ENCODE data around the gene DBH.

The DBH gene

DNA sequence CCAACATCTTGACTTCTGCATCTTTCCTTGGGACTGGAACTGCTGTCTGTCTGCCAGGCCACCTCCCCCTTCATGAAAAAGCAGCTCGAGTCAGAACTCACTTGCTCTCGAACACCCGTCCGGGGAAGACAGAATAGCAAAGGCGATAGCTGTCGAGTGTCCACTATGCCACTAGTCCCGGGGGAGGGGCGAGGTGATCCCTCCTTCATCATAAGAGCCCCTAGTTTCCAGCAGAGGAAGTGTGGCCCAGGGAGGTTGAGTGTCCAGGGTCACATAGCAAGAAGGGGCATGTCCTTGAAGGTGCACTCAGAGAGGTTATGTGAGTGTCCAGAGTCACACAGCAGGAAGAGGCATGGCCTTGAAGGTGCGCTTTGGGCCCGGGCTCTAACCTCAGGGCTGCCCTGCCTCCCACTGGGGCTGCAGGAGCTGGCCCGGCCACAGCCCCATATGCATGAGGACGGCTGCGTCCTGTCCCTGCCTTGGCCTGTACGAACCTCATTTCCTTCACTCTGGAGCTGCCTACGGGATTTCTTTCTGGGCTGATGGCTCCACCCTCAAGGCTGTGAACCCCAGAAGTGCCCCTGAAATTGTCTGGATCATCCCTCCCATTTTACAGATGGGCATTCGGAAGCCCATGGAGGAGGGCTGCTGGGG is 6.7 kb downstream of the DBH start:
- DNase-seq (ENCODE audit: low read depth in 2 of 2, low spot score in 1 of 2) = no peak

DNA sequence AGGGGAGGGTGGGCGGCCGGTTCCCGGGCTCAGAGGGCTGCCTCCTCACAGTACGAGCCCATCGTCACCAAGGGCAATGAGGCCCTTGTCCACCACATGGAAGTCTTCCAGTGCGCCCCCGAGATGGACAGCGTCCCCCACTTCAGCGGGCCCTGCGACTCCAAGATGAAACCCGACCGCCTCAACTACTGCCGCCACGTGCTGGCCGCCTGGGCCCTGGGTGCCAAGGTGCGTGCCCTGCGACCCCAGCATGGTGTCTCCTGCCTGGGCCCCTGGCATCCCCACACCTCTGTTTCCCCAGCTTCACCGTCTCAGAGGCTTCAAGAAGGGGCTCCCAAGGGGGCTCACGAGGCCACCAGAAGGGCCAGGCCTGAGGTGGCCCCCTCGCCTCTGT is 7.2 kb downstream of the DBH start:
- DNase-seq (ENCODE audit: low read depth in 2 of 2, low spot score in 1 of 2) = no peak

GRCh38 chr9:133643978-133644760 is 8.0 kb downstream of the DBH start:
- DNase-seq (ENCODE audit: low read depth in 2 of 2, low spot score in 1 of 2) = no peak

DNA sequence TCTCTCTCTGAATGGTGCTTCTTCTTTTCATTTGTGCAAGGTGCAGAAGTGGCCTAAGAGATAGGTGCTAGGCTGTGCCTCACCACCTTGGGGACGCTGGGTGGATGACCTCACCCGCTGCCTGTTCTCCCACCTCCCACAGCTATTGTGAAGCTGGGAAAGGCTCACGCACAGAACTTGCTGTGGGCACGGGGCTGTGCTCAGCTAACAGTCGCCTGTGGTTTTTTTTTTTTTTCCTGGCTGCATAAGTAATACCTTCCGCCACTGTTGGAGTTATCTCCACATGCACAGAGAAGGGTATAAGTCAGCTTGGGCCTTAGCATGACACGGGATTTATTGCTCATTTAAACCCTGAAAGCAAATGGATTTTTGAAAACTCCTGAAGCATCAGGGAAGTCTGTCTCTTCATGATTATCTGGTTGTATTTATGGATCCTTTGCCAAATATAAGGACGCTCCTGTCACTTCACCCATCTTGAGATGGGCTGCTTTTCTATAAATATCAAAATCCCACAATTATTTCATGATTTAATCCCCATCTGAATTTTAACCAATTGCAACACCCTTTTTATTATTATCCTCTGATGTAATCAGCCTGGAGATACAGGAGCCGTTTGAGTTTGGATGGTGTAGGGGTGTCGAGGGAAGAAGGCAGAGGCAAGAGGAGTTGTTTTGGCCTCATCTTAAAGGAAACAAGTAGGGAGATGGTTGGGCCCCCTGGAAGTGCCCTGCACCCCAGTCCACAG is 9.0 kb downstream of the DBH start:
- DNase-seq (ENCODE audit: low read depth in 2 of 2, low spot score in 1 of 2) = no peak

GRCh38 chr9:133647148-133647547 is 11.0 kb downstream of the DBH start:
- DNase-seq (ENCODE audit: low read depth in 2 of 2, low spot score in 1 of 2) = no peak

DNA sequence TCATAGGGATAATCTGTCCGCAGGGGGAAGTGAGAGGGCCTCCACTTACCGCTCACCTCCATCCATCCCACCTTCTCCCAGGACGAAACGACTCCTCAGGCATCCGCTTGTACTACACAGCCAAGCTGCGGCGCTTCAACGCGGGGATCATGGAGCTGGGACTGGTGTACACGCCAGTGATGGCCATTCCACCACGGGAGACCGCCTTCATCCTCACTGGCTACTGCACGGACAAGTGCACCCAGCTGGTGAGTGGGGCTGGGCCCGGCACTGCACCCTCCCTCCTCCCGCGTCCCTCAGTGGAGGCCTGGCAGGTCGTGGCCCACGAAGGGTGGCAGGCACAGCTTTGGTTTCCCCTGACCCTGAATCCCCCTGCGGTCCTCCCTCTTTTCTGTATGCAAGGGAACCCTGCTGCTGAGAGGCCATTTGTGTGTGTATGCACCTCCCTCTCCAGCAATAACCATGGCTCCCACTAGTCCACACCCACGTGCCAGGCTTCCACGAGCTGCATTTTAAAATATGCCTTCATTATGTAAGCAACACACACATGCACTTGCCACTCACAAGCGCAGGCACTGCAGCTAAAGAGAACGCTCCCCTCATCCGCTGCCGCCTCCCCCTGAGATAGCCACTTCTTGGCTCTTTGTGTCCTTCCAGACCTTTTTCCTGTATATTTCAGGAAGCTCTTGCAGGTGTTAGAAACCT is 11.8 kb downstream of the DBH start:
- DNase-seq (ENCODE audit: low read depth in 2 of 2, low spot score in 1 of 2) = no peak

DNA sequence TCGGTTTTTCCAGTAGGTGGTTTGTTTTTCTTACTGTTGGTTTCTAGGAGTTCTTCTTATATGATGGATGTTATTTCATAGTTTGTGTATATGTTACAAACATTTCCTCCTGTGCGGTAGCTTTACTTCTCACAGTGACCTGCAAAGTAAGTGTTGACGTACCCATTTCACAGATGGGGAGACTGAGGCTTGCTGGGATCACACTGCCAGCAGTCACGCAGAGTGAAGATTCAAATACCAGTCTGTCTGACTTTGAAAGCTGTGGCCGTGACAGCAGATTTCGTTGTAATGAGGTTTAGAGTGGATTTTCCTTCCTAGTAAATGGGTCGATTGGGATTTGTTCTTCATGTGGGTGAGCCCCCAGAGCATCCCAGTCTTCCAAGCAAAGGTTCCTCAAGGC is 13.0 kb downstream of the DBH start:
- no peak for DNase-seq (ENCODE audit: low read depth in 2 of 2, low spot score in 1 of 2)

DNA sequence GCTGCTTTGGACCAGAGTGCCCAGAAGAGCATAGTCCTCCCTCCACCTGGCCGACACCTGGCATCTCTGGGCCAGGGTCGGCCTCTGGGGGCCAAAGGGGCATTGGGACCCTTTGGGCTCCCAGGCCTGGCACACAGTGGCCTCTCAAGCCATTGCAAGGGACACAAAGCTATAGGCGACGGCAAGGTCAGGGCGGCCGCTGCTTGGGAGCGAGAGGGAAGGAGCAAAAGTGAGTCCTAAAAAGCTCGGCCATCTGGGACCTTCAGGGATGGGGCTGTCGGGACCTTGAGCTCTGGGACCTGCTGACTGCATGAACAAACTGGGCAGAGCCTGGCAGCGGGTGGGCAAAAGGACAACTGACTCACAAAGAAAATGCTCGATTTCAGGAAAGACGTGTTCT is 13.9 kb downstream of the DBH start:
- DNase-seq (ENCODE audit: low read depth in 2 of 2, low spot score in 1 of 2) = no peak

- no peak for DNase-seq (ENCODE audit: low read depth in 2 of 2, low spot score in 1 of 2)
Observed at GRCh38 chr9:133653638-133654037, 17.5 kb downstream of the DBH start.

GRCh38 chr9:133654736-133655657 is 18.8 kb downstream of the DBH start:
- DNase-seq (ENCODE audit: low read depth in 2 of 2, low spot score in 1 of 2) = no peak

- DNase-seq (ENCODE audit: low read depth in 2 of 2, low spot score in 1 of 2) = no peak
Observed at GRCh38 chr9:133655701-133656100, 19.5 kb downstream of the DBH start.

- no peak for DNase-seq (ENCODE audit: low read depth in 2 of 2, low spot score in 1 of 2)
Observed at GRCh38 chr9:133656211-133657119, 20.3 kb downstream of the DBH start.

- no peak for DNase-seq (ENCODE audit: low read depth in 2 of 2, low spot score in 1 of 2)
Observed at GRCh38 chr9:133657120-133657661, 21.0 kb downstream of the DBH start.

DNA sequence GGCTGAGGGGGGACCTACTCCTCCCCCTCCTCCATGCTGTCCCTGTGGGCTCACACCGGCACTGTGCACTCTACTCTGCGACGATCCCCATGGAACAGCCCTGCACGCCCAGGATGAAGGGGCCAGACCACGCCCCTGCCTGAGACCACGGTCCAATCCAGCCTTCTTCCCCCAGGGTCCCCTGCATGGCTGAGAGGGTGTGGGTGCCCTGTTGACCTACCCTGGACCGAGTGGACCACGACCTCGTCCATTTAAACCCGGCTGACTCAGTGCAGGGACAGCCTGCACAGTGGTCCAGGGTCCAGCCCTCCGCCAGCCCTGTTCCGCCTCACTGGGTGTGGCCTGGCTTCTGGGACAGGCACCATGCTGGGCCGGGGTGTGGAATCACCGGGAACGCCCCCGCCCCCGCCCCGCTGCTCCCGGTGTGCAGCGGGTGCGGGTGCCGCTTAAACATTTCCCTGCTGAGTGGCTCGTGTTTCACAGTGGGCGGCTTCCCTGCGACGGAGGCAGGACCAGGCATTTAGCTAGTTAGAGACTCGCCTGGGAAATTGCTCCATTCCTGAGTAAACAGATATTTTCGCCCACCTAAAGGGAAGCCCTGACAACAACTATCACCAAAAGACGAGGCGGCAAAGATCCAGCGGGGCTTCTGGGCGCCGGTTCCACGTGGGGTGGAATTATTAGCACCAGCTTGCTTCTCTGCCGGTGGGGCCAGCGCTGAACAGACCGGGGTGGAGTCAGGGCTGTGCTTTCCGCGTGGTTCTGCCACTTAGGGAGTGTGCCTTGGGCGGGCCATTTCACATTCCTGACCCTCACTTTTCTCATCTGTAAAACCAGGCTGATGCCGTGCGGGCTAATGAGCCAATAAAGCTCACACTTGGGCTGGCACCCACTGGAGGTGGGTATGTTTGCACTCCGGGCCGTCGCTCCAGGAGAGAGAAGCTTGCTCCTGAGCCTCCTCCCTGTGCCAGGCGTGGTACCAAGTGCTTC is 22.6 kb downstream of the DBH start:
- DNase-seq (ENCODE audit: low read depth in 2 of 2, low spot score in 1 of 2) = no peak

GRCh38 chr9:133659516-133659915 is 23.4 kb downstream of the DBH start:
- DNase-seq (ENCODE audit: low read depth in 2 of 2, low spot score in 1 of 2) = no peak

DNA sequence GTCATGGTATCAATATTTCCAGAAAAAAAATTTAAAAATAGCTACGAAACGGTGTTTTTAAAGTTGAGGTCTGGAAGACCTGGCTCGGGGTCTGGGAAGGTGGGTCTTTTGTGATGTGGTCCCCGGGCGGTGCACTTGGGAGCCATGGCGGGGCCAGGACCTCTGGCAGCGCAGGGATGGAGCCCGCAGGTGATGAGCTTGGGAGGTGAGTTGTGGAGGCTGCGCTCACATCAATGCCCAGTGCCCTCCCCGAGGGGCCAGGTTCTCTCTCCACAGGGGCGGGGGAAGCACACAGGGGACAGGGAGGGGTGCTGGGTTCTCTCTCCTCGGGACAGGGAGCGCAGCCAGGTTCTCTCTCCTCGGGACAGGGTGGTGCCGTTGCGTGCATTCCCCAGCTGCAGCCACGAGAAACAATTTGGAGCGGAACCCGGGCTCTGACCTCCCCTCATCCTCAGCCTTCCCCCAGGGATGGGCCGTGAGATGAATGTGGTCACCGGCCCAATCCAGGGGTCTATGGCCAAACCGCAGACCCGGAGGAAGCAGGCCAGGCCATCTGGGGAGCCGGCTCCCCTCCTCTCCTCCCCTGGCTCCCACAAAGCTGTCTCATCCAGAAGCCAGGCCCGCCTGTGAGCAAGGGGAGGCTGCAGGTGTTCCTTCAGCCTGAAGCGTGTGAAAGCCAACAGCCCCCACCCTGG is 25.8 kb downstream of the DBH start:
- DNase-seq (ENCODE audit: low read depth in 2 of 2, low spot score in 1 of 2) = no peak

Data from stimulated activated CD8-positive, alpha-beta memory T cell treated with anti-CD3 and anti-CD28 coated beads, Interleukin-4, amount 100 ng/mL, for 1 hour (primary cell).